Natural killer cell (primary cell): ENCODE results near the gene CABCOCO1. TPM values are rescaled to one million over a fixed set of nuclear protein-coding genes. Genes with fewer than 3 reads are reported as not detected.

Experiments
- ATAC-seq, 3 donors: fragments of 150-1000 bp in 2 of 3; fragments of 200-7000 bp in 1 of 3; cut with Tn5 transposase; 1 replicate in 1 of 3; 2 replicates in 2 of 3; pipeline ENCODE4 v1.10.0; 2021; ENCODE audit warnings: mild to moderate bottlenecking in 2 of 3, moderate library complexity in 2 of 3
- DNase-seq, 2 donors: peaks; one replicate each; pipeline versions ENCODE4 v3.0.0 to v3.0.0-alpha.2; 2013 to 2021; ENCODE audit warnings: mixed read lengths in 1 of 2
- H3K27ac ChIP-seq: one replicate; pipeline ENCODE4 v1.5.1; 2013; ENCODE audit warnings: mild to moderate bottlenecking, low read length
- H3K27me3 ChIP-seq: one replicate; pipeline ENCODE4 v1.6.1; 2013; ENCODE audit warnings: low read length; ENCODE audit not compliant: control insufficient read depth, insufficient read depth
- H3K36me3 ChIP-seq: one replicate; pipeline ENCODE4 v1.6.1; 2013; ENCODE audit warnings: low read length; ENCODE audit not compliant: control insufficient read depth, insufficient read depth
- H3K4me1 ChIP-seq: one replicate; pipeline ENCODE4 v1.6.1; 2013; ENCODE audit warnings: low read length; ENCODE audit not compliant: control insufficient read depth, insufficient read depth
- H3K4me3 ChIP-seq: one replicate; pipeline ENCODE4 v1.5.1; 2013; ENCODE audit warnings: low read length
- H3K9me3 ChIP-seq: one replicate; pipeline ENCODE4 v1.6.1; 2013; ENCODE audit warnings: low read length; ENCODE audit not compliant: control insufficient read depth, insufficient read depth
- H3K27ac Mint-ChIP-seq, 2 donors: one replicate each; pipeline ENCODE4 v1.8.0; 2022; ENCODE audit warnings: mild to moderate bottlenecking in 2 of 2, mixed read lengths in 2 of 2, moderate library complexity in 1 of 2
- H3K27me3 Mint-ChIP-seq, 2 donors: one replicate each; pipeline ENCODE4 v1.8.0; 2022; ENCODE audit warnings: low read depth in 2 of 2, mixed read lengths in 2 of 2
- H3K36me3 Mint-ChIP-seq: one replicate; pipeline ENCODE4 v1.8.0; 2022; ENCODE audit warnings: mixed read lengths
- H3K4me1 Mint-ChIP-seq, 2 donors: one replicate each; pipeline ENCODE4 v1.8.0; 2022; ENCODE audit warnings: mixed read lengths in 2 of 2
- H3K4me3 Mint-ChIP-seq: one replicate; pipeline ENCODE4 v1.8.0; 2022; ENCODE audit warnings: mild to moderate bottlenecking, moderate library complexity, mixed read lengths
- H3K9me3 Mint-ChIP-seq, 2 donors: one replicate each; pipeline ENCODE4 v1.8.0; 2022; ENCODE audit warnings: mixed read lengths in 2 of 2
- CTCF ChIP-seq: fragments of 200-600 bp; IDR thresholded peaks from one replicate; pipeline ENCODE4 v1.8.0; 2022; ENCODE audit warnings: antibody characterized with exemption
- WGBS: methylation state at CpG from one replicate; pipeline ENCODE4 v1.1.7; 2013; ENCODE audit warnings: missing lambda C conversion rate; ENCODE audit not compliant: insufficient coverage; 5-methylcytosine and 5-hydroxymethylcytosine counted together
- intact Hi-C: fragments of 100-400 bp; cut with micrococcal nuclease; formaldehyde crosslinking; loops from one replicate; pipeline ENCODE4 v1.14.2; 2022
- total RNA-seq, 4 donors: library from RNA; stranded (reverse); fragments of 120-200 nt in 1 of 4; gene quantifications; one replicate each; pipeline versions ENCODE4 v1.2.3 to v1.2.4, GENCODE V29; 2013 to 2022

Gene CABCOCO1
- total RNA-seq, 3 donors from 2014 or later (not counting 1 experiment from before 2014, with no cell fraction given): not detected

- Mint-ChIP-seq H3K4me3 (no peak overlapping the region), H3K36me3 (no peaks in the 10 kb centered on the region), H3K27me3 (no peaks in the 10 kb centered on the region), H3K9me3 (no peaks in the 10 kb centered on the region), H3K4me1 (peaks cover 21% of the 10 kb centered on the region in 2 donors), H3K27ac (no peak overlapping the region)
- no peaks in the 10 kb centered on the region for H3K9me3 ChIP-seq
- no peaks in the 10 kb centered on the region for H3K36me3 ChIP-seq
- DNase-seq (no peak), ATAC-seq (no peak)
- intact Hi-C loops: no loop called here
- TF ChIP-seq CTCF: no peak
- WGBS: 93% methylated on average over 2 of the region's 3 CpGs
- H3K4me1 ChIP-seq: peaks cover 6% of the 10 kb centered on the region
- no peak overlapping the region for H3K4me3 ChIP-seq
- no peaks in the 10 kb centered on the region for H3K27me3 ChIP-seq
- no peak overlapping the region for H3K27ac ChIP-seq
These were observed 90.7 kb downstream of the CABCOCO1 start for GRCh38 chr10:61753453-61753852.

GRCh38 chr10:61754587-61755550, 92.1 kb downstream of the CABCOCO1 start:
- peaks cover 21% of the 10 kb centered on the region in 2 donors for H3K4me1 Mint-ChIP-seq
- H3K27me3 ChIP-seq: no peaks in the 10 kb centered on the region
- intact Hi-C loops: no loop called here
- no peaks in the 10 kb centered on the region for H3K9me3 ChIP-seq
- H3K9me3 Mint-ChIP-seq: no peaks in the 10 kb centered on the region
- no peak for DNase-seq
- WGBS: 71% methylated on average over 2 of the region's 4 CpGs
- H3K4me1 ChIP-seq: peaks cover 6% of the 10 kb centered on the region
- no peak overlapping the region for H3K27ac Mint-ChIP-seq
- H3K36me3 Mint-ChIP-seq: no peaks in the 10 kb centered on the region
- H3K27ac ChIP-seq: no peak overlapping the region
- H3K27me3 Mint-ChIP-seq: no peaks in the 10 kb centered on the region
- no peak for ATAC-seq
- no peaks in the 10 kb centered on the region for H3K36me3 ChIP-seq
- TF ChIP-seq CTCF: no peak
- no peak overlapping the region for H3K4me3 ChIP-seq
- no peak overlapping the region for H3K4me3 Mint-ChIP-seq

- H3K4me1 Mint-ChIP-seq: peaks cover 7% of the 10 kb centered on the region in 2 donors
- Histone ChIP-seq H3K9me3 (no peaks in the 10 kb centered on the region), H3K36me3 (no peaks in the 10 kb centered on the region), H3K4me3 (no peak overlapping the region), H3K27me3 (no peaks in the 10 kb centered on the region), H3K4me1 (no peaks in the 10 kb centered on the region), H3K27ac (no peak overlapping the region)
- no peak overlapping the region for H3K4me3 Mint-ChIP-seq
- DNase-seq (no peak), ATAC-seq (no peak)
- intact Hi-C loops: no loop called here
- no peak for TF ChIP-seq CTCF
- H3K9me3 Mint-ChIP-seq: no peaks in the 10 kb centered on the region
- H3K36me3 Mint-ChIP-seq: no peaks in the 10 kb centered on the region
- H3K27ac Mint-ChIP-seq: no peak overlapping the region
- WGBS: 86% methylated on average over 2 of the region's 3 CpGs
- no peaks in the 10 kb centered on the region for H3K27me3 Mint-ChIP-seq
These were observed 94.3 kb downstream of the CABCOCO1 start for GRCh38 chr10:61757001-61757400.
